ENCODE data around the gene KRTAP16-1.

The KRTAP16-1 gene

GRCh38 chr17:41264599-41264998, 44.5 kb downstream of the KRTAP16-1 start:
- DNase-seq (ENCODE audit: low read depth, low spot score) = no peak
- no peak overlapping the region for H3K4me3 ChIP-seq (ENCODE audit: low read length)

GRCh38 chr17:41263212-41263611, 45.9 kb downstream of the KRTAP16-1 start:
- H3K4me3 ChIP-seq (ENCODE audit: low read length) = no peak overlapping the region
- DNase-seq (ENCODE audit: low read depth, low spot score) = no peak

- no peak for DNase-seq (ENCODE audit: low read depth, low spot score)
- no peak overlapping the region for H3K4me3 ChIP-seq (ENCODE audit: low read length)
Measured at GRCh38 chr17:41258406-41258805, 50.7 kb downstream of the KRTAP16-1 start.

All from Jurkat, Clone E6-1 (cell line).